HEK293 (cell line): ENCODE data around the gene TXNL1.

ENCODE experiments used
- CTCF ChIA-PET: fragments of 350-600 bp; formaldehyde crosslinking; extraction: SDS; loops from one replicate; lab custom pipeline; 2021; ENCODE audit warnings: antibody characterized with exemption; lab: Yijun Ruan, JAX
- POLR2A ChIA-PET: fragments of 300-600 bp; formaldehyde crosslinking; extraction: SDS; loops from one replicate; lab custom pipeline; 2020; ENCODE audit warnings: antibody characterized with exemption, inconsistent platforms; lab: Yijun Ruan, JAX
- H3K27ac ChIP-seq: fragments of 200-500 bp; sonication (Bioruptor generic); 2 replicates; pipeline ENCODE4 v1.5.1; 2014; ENCODE audit warnings: low read depth, low read length, control low read depth, inconsistent platforms; ENCODE audit errors: extremely low read depth
- H3K36me3 ChIP-seq, 2 experiments: fragments of 200-500 bp in 1 of 2; sonication (Bioruptor generic) in 1 of 2; 1 replicate in 1 of 2; 2 replicates in 1 of 2; pipeline ENCODE4 v1.5.1; 2014 to 2017; ENCODE audit warnings: inconsistent platforms in 2 of 2, low read length in 2 of 2; ENCODE audit not compliant: control insufficient read depth in 2 of 2, insufficient read depth in 1 of 2
- H3K4me1 ChIP-seq: fragments of 200-500 bp; sonication (Bioruptor generic); 2 replicates; pipeline ENCODE4 v1.5.1; 2014; ENCODE audit warnings: mild to moderate bottlenecking, low read length, inconsistent platforms; ENCODE audit not compliant: control insufficient read depth, insufficient read depth
- H3K4me3 ChIP-seq: 2 replicates; pipeline ENCODE4 v1.5.1; 2011; ENCODE audit warnings: low read depth, mild to moderate bottlenecking, control low read depth, low read length, moderate library complexity
- H3K9me3 ChIP-seq: fragments of 200-500 bp; sonication (Bioruptor generic); 2 replicates; pipeline ENCODE4 v1.5.1; 2014; ENCODE audit warnings: low read depth, low read length, inconsistent platforms; ENCODE audit not compliant: control insufficient read depth, insufficient read depth
- GLIS2 ChIP-seq: fragments of 450-650 bp; formaldehyde crosslinking; IDR thresholded peaks from 2 replicates; pipeline ENCODE4 v1.5.1; 2016; ENCODE audit warnings: missing biosample characterization, missing genetic modification characterization
- KLF1 ChIP-seq: fragments of 450-650 bp; formaldehyde crosslinking; IDR thresholded peaks from 2 replicates; pipeline ENCODE4 v1.5.1; 2016; ENCODE audit warnings: missing biosample characterization, missing genetic modification characterization
- SALL2 ChIP-seq: fragments of 450-650 bp; formaldehyde crosslinking; IDR thresholded peaks from 2 replicates; pipeline ENCODE4 v1.5.0; 2017; ENCODE audit warnings: missing biosample characterization, mild to moderate bottlenecking, missing genetic modification characterization, borderline replicate concordance
- YY1 ChIP-seq: fragments of 450-650 bp; formaldehyde crosslinking; IDR thresholded peaks from 2 replicates; pipeline ENCODE4 v1.5.1; 2018; ENCODE audit warnings: missing biosample characterization, missing genetic modification characterization
- ZBTB11 ChIP-seq: fragments of 450-650 bp; formaldehyde crosslinking; conservative IDR thresholded peaks from 2 replicates; pipeline ENCODE4 v1.5.1; 2016; ENCODE audit warnings: low read depth, missing biosample characterization, missing genetic modification characterization
- ZNF16 ChIP-seq: fragments of 450-650 bp; formaldehyde crosslinking; IDR thresholded peaks from 2 replicates; pipeline ENCODE4 v1.5.1; 2016; ENCODE audit warnings: low read depth, missing biosample characterization, missing genetic modification characterization
- ZNF426 ChIP-seq: fragments of 450-650 bp; formaldehyde crosslinking; IDR thresholded peaks from 2 replicates; pipeline ENCODE4 v1.5.1; 2017; ENCODE audit warnings: missing biosample characterization, missing genetic modification characterization, mild to moderate bottlenecking, inconsistent platforms, moderate library complexity
- ZNF449 ChIP-seq: fragments of 450-650 bp; formaldehyde crosslinking; IDR thresholded peaks from 2 replicates; pipeline ENCODE4 v1.5.1; 2017; ENCODE audit warnings: missing biosample characterization, mild to moderate bottlenecking, missing genetic modification characterization, moderate library complexity
- ZNF600 ChIP-seq: fragments of 450-650 bp; formaldehyde crosslinking; IDR thresholded peaks from 2 replicates; pipeline ENCODE4 v1.5.1; 2016; ENCODE audit warnings: missing biosample characterization, missing genetic modification characterization
- ZNF830 ChIP-seq: fragments of 450-650 bp; IDR thresholded peaks from 2 replicates; pipeline ENCODE4 v1.5.0; 2018; ENCODE audit warnings: missing biosample characterization, missing genetic modification characterization, low read depth, mild to moderate bottlenecking, moderate library complexity
- ZSCAN30 ChIP-seq: fragments of 450-650 bp; IDR thresholded peaks from 2 replicates; pipeline ENCODE4 v1.5.1; 2018; ENCODE audit warnings: missing biosample characterization, mild to moderate bottlenecking, missing genetic modification characterization, moderate library complexity

TXNL1 gene

DNA sequence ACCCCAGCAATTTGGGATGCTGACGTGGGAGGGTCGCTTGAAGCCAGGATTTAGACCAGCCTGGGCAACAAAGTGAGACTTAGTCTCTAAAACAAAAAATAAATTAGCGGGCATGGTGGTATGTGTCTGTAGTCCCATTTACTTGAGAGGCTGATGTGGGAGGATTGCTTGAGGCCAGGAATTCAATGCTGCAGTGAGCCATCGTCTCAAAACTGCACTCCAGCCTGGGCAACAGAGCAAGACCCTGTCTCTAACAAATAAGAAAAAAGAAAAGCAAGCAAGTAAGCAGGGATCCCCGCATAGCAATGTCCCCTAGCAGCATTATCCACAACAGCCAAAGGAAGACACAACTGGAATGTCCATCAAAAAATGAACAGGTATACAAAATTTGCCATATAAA lies 3.4 kb downstream of the TXNL1 start:
- Histone ChIP-seq H3K27ac (no peak overlapping the region), H3K36me3 (peaks cover 11 to 26% of the 10 kb centered on the region in 2 experiments; a peak in 2 of 3 replicates), H3K4me3 (no peak overlapping the region), H3K4me1 (peaks cover 22% of the 10 kb centered on the region), H3K9me3 (no peaks in the 10 kb centered on the region)
- ChIA-PET POLR2A (interaction anchor here (0.6 kb wide), 1 partner anchor 983 kb away, joined by 6 read pairs; no protein-coding TSS in a partner anchor), CTCF (interaction anchor here (0.7 kb wide), 1 partner anchor 11 kb away, joined by 3 read pairs; no protein-coding TSS in a partner anchor)
- TF ChIP-seq GLIS2 (tag by site-specific recombination), result no peak
- TF ChIP-seq SALL2, result no peak
- TF ChIP-seq ZBTB11, result no peak
- TF ChIP-seq ZNF600, result no peak

- CTCF ChIA-PET, result interaction anchor here (0.5 to 1.1 kb wide), 4 partner anchors 13 to 71 kb away, joined by 3 to 4 read pairs (median 3); no protein-coding TSS in a partner anchor
- H3K4me1 ChIP-seq, result peaks cover 18% of the 10 kb centered on the region
- no peak overlapping the region for H3K27ac ChIP-seq
- no peak overlapping the region for H3K4me3 ChIP-seq
- TF ChIP-seq ZSCAN30 (tag by site-specific recombination) (no peak), ZNF16 (tag by site-specific recombination) (no peak), ZNF830 (tag by site-specific recombination) (no peak), KLF1 (no peak), ZNF426 (tag by site-specific recombination) (no peak)
- peaks cover 11 to 26% of the 10 kb centered on the region in 2 experiments; a peak in 2 of 3 replicates for H3K36me3 ChIP-seq
- POLR2A ChIA-PET, result no interaction called here
- H3K9me3 ChIP-seq, result no peaks in the 10 kb centered on the region
Measured at GRCh38 chr18:56632070-56633022, 6.0 kb downstream of the TXNL1 start.

DNA sequence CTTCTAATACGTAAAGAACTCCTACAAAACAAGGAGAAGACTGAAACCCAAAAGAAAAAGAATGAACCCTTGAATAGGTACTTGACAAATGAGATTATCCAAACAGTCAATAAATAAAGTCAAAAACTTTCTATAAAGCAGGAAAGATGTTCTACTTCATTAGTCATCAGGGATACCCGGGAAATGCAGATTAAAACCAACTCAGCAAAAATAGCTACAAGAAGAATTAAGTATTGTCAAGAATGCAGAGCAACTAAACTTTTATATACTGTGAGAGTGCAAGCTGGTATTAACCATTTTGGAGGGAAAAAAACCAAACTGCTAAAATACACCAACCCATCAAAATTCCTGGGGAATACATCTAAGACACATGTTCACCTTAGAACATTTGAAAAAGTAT lies 10.4 kb downstream of the TXNL1 start:
- CTCF ChIA-PET, result interaction anchor here (1.7 kb wide), 1 partner anchor 9 kb away, joined by 5 read pairs; no protein-coding TSS in a partner anchor
- H3K36me3 ChIP-seq, result peaks cover 14 to 28% of the 10 kb centered on the region in 2 experiments
- peaks cover 14% of the 10 kb centered on the region for H3K4me1 ChIP-seq
- no peaks in the 10 kb centered on the region for H3K9me3 ChIP-seq
- no peak overlapping the region for H3K4me3 ChIP-seq
- H3K27ac ChIP-seq, result no peak overlapping the region
- no peak for TF ChIP-seq ZNF449 (tag by site-specific recombination)
- TF ChIP-seq YY1 (tag by site-specific recombination), result no peak
- POLR2A ChIA-PET, result no interaction called here
